Right renal pelvis (tissue), 4 donors: ENCODE measurements around the gene OR2A5. TPM values are rescaled to one million over a fixed set of nuclear protein-coding genes. Genes with fewer than 3 reads are reported as not detected.

Experiments used
- polyA plus RNA-seq, 4 donors: library from polyadenylated mRNA; unstranded; fragments of 120-200 nt; gene quantifications; one replicate each; pipeline ENCODE4 v1.2.1, GENCODE V29; 2013; ENCODE audit not compliant: insufficient read length in 4 of 4

The OR2A5 gene
- polyA plus RNA-seq, 4 donors: 0.07 to 0.17 (median 0.10) TPM; not detected in 1

Other genes starting within 250 kb of the OR2A5 start
- gene TCAF1, start 146.8 kb upstream of the OR2A5 start, polyA plus RNA-seq: 10 to 100 TPM; 74.8 to 88.0 (median 86.3) TPM
- not detected for gene OR2F2, start 113.7 kb upstream of the OR2A5 start, polyA plus RNA-seq
- gene OR2F1, start 94.1 kb upstream of the OR2A5 start, polyA plus RNA-seq: under 1 TPM in 1 of 4 donors, not detected in 3; 0.06 TPM
- not detected for gene OR6B1, start 48.6 kb upstream of the OR2A5 start, polyA plus RNA-seq
- not detected for gene OR2A25, start 20.9 kb downstream of the OR2A5 start, polyA plus RNA-seq
- gene OR2A12, start 37.3 kb downstream of the OR2A5 start, polyA plus RNA-seq: under 1 TPM in 1 of 4 donors, not detected in 3; 0.03 TPM
- gene OR2A2, start 60.6 kb downstream of the OR2A5 start, polyA plus RNA-seq: not detected
- gene OR2A14, start 74.2 kb downstream of the OR2A5 start, polyA plus RNA-seq: not detected
- gene CTAGE4, start 134.5 kb downstream of the OR2A5 start, polyA plus RNA-seq: 10 to 100 TPM in 1 of 4 donors, 1 to 10 TPM in 3; 3.6 to 12.6 (median 6.8) TPM
- 10 to 100 TPM; 20.5 to 24.6 (median 23.9) TPM for gene ARHGEF35, start 146.9 kb downstream of the OR2A5 start, polyA plus RNA-seq
- gene OR2A42, start 190.7 kb downstream of the OR2A5 start, polyA plus RNA-seq: 1 to 10 TPM; 1.1 to 2.1 (median 1.4) TPM
- gene OR2A7, start 215.8 kb downstream of the OR2A5 start, polyA plus RNA-seq: 10 to 100 TPM in 2 of 4 donors, 1 to 10 TPM in 2; 7.8 to 15.2 (median 10.0) TPM
- 1 to 10 TPM; 5.2 to 7.2 (median 6.4) TPM for gene CTAGE8, start 220.3 kb downstream of the OR2A5 start, polyA plus RNA-seq